C4-2B (cell line): ENCODE measurements around the gene HAO1.

Experiments used
- CTCF ChIP-seq: fragments of 450-650 bp; conservative IDR thresholded peaks from 2 replicates; pipeline ENCODE4 v1.5.1; 2017; ENCODE audit warnings: mild to moderate bottlenecking
- ZFX ChIP-seq: fragments of 450-650 bp; IDR thresholded peaks from 2 replicates; pipeline ENCODE4 v1.6.1; 2017

- TF ChIP-seq CTCF (no peak), ZFX (no peak)
These were observed 56.9 kb downstream of the HAO1 start for GRCh38 chr20:7883309-7883708.
